HepG2 (cell line): ENCODE results near the gene KANSL3. TPM values are rescaled to one million over a fixed set of nuclear protein-coding genes. Genes with fewer than 3 reads are reported as not detected.
A peak's percentile ranks its signal among the peaks of the same experiment; 100 is the strongest.

ENCODE experiments used
- ARHGAP35 ChIP-seq: sonication (generic); formaldehyde crosslinking; IDR thresholded peaks from 2 replicates; pipeline ENCODE4 v1.9.0; 2022; ENCODE audit warnings: mild to moderate bottlenecking, inconsistent platforms, moderate library complexity, missing genetic modification reagents, borderline replicate concordance
- ARNT ChIP-seq: fragments of 450-650 bp; IDR thresholded peaks from 2 replicates; pipeline ENCODE4 v1.6.1; 2017
- BCL6 ChIP-seq: IDR thresholded peaks from 2 replicates; pipeline ENCODE4 v1.6.1; 2016; ENCODE audit warnings: missing genetic modification reagents, missing compliant biosample characterization
- CHCHD3 ChIP-seq: sonication (generic); formaldehyde crosslinking; IDR thresholded peaks from 2 replicates; pipeline ENCODE4 v1.8.0; 2022; ENCODE audit warnings: mild to moderate bottlenecking, missing genetic modification reagents, moderate library complexity
- GABPA ChIP-seq, 2 experiments: IDR thresholded peaks; 2 replicates each; pipeline ENCODE4 v1.6.1; 2011 to 2016; ENCODE audit warnings: low read depth in 2 of 2, low read length in 1 of 2, missing biosample characterization in 1 of 2, missing genetic modification characterization in 1 of 2
- GATAD2A ChIP-seq: IDR thresholded peaks from 2 replicates; pipeline ENCODE4 v1.6.1; 2016
- HNRNPH1 ChIP-seq: fragments of 200-400 bp; formaldehyde crosslinking; optimal IDR thresholded peaks from 2 replicates; pipeline ENCODE3; 2017; ENCODE audit warnings: mild to moderate bottlenecking, low read depth, low read length
- PHF21A ChIP-seq: sonication (generic); formaldehyde crosslinking; IDR thresholded peaks from 2 replicates; pipeline ENCODE4 v1.5.0; 2020; ENCODE audit warnings: mild to moderate bottlenecking, missing genetic modification reagents
- SYNCRIP ChIP-seq: fragments of 200-400 bp; formaldehyde crosslinking; IDR thresholded peaks from 2 replicates; pipeline ENCODE4 v1.6.1; 2018; ENCODE audit warnings: mild to moderate bottlenecking, low read depth, low read length; ENCODE audit not compliant: insufficient read depth
- TSC22D2 ChIP-seq: sonication (generic); formaldehyde crosslinking; IDR thresholded peaks from 2 replicates; pipeline ENCODE4 v1.5.1; 2020; ENCODE audit warnings: missing genetic modification reagents, mild to moderate bottlenecking, borderline replicate concordance
- ZBTB8A ChIP-seq: sonication (generic); formaldehyde crosslinking; IDR thresholded peaks from 2 replicates; pipeline ENCODE4 v1.4.0; 2020; ENCODE audit warnings: mild to moderate bottlenecking, low read depth, missing genetic modification reagents, borderline replicate concordance
- ZNF138 ChIP-seq: sonication (generic); formaldehyde crosslinking; IDR thresholded peaks from 2 replicates; pipeline ENCODE4 v1.5.0; 2020; ENCODE audit warnings: mild to moderate bottlenecking, low read depth, missing genetic modification reagents
- ZNF510 ChIP-seq: sonication (generic); formaldehyde crosslinking; IDR thresholded peaks from 2 replicates; pipeline ENCODE4 v1.4.0; 2020; ENCODE audit warnings: low read depth, mild to moderate bottlenecking, missing genetic modification reagents
- polyA plus RNA-seq, 8 experiments: library from polyadenylated mRNA; depleted of rRNA in 3 of 8; stranded (reverse) in 7 of 8; unstranded in 1 of 8; fragments of >200 nt; fragmentation: Illumina TruSeq in 4 of 8; extraction: Trizol in 4 of 8; gene quantifications; 2 replicates each; pipeline versions ENCODE4 v1.2.1 to v1.2.3, GENCODE V29; 2011 to 2016; ENCODE audit warnings: low read depth in 4 of 8, missing spikeins in 1 of 8, mixed read lengths in 1 of 8; ENCODE audit not compliant: insufficient read depth in 1 of 8
- total RNA-seq, 5 experiments: library from RNA; depleted of rRNA; stranded (reverse); fragments of >200 nt; fragmentation: Illumina TruSeq; extraction: Trizol; gene quantifications; 2 replicates each; pipeline ENCODE4 v1.2.3, GENCODE V29; 2016; ENCODE audit warnings: low read depth in 1 of 5
- TF ChIP-seq, protein P1 (sequence below): sonication (generic); formaldehyde crosslinking; IDR thresholded peaks from 2 replicates; pipeline ENCODE4 v1.4.0; 2020; ENCODE audit warnings: missing genetic modification reagents
- TF ChIP-seq, protein P2 (sequence below): sonication (generic); formaldehyde crosslinking; IDR thresholded peaks from 2 replicates; pipeline ENCODE4 v1.5.0; 2020; ENCODE audit warnings: missing genetic modification reagents
- TF ChIP-seq, protein P3 (sequence below): sonication (generic); formaldehyde crosslinking; IDR thresholded peaks from 2 replicates; pipeline ENCODE4 v1.4.0; 2020; ENCODE audit warnings: mild to moderate bottlenecking, missing genetic modification reagents
- TF ChIP-seq, protein P4 (sequence below): sonication (generic); formaldehyde crosslinking; IDR thresholded peaks from 2 replicates; pipeline ENCODE4 v1.8.1; 2023; ENCODE audit warnings: missing genetic modification reagents, mild to moderate bottlenecking, borderline replicate concordance
- TF ChIP-seq, protein P5 (sequence below): sonication (generic); formaldehyde crosslinking; IDR thresholded peaks from 2 replicates; pipeline ENCODE4 v1.5.1; 2020; ENCODE audit warnings: mild to moderate bottlenecking, missing genetic modification reagents

The KANSL3 gene
- total and polyA plus RNA-seq, 2 of the 13 experiments (the other 11 are each of a cell fraction or from before 2014, with no cell fraction given), result 20.8 to 37.3 TPM

DNA sequence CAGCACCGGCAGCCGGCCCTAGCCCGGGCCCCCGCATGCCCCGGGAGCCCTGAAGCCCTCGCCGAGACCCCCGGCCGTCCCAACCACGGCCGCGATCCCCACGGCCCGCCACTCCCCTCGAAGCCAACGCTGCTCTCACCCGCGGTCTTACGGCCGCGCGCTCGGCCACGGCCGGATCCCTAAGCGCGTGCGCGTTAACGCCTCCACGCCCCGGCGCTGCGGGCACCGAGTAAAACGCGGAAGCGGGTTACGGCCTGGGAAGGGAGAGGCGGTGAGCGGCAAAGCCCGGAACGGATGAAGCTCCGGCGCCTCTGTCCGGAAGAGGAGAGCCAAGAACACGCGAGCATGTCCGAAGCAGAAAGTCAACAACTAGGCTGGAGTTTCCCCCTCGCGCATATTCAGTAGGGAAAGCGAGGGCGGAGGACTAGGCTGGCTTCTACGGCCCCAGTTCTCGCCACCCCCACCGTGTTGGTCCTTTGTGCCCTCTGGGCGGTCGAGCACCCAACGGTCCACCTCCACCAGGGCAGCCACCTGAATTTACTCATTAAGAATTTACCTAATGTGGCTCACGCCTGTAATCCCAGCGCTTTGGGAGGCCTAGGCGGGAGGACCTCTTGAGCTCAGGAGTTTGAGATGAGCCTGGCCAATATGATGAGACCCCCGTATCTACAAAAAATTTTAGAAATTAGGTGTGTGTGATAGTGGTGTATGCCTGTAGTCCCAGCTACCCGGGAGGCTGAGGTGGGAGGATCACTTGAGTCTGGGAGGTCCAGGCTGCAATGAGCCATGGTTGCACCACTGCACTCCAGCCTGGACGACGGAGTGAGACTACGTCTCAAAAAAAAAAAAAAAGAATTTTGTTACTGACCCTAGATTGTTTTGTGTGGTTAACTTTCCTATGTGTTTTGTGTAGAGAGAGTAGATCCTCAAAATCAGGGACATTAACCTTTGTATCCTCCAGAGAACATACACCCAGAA lies at the start of gene KANSL3 (continued):
- TF ChIP-seq, protein P1, sequence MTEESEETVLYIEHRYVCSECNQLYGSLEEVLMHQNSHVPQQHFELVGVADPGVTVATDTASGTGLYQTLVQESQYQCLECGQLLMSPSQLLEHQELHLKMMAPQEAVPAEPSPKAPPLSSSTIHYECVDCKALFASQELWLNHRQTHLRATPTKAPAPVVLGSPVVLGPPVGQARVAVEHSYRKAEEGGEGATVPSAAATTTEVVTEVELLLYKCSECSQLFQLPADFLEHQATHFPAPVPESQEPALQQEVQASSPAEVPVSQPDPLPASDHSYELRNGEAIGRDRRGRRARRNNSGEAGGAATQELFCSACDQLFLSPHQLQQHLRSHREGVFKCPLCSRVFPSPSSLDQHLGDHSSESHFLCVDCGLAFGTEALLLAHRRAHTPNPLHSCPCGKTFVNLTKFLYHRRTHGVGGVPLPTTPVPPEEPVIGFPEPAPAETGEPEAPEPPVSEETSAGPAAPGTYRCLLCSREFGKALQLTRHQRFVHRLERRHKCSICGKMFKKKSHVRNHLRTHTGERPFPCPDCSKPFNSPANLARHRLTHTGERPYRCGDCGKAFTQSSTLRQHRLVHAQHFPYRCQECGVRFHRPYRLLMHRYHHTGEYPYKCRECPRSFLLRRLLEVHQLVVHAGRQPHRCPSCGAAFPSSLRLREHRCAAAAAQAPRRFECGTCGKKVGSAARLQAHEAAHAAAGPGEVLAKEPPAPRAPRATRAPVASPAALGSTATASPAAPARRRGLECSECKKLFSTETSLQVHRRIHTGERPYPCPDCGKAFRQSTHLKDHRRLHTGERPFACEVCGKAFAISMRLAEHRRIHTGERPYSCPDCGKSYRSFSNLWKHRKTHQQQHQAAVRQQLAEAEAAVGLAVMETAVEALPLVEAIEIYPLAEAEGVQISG (CRISPR knock-in tag), result peak; percentile 94
- peak; percentile 97 for TF ChIP-seq TSC22D2 (CRISPR knock-in tag)
- no peak for TF ChIP-seq HNRNPH1
- TF ChIP-seq ZNF510 (CRISPR knock-in tag), result peak; percentile 93; the same call in 1 of the 2 replicates
- TF ChIP-seq, protein P2, sequence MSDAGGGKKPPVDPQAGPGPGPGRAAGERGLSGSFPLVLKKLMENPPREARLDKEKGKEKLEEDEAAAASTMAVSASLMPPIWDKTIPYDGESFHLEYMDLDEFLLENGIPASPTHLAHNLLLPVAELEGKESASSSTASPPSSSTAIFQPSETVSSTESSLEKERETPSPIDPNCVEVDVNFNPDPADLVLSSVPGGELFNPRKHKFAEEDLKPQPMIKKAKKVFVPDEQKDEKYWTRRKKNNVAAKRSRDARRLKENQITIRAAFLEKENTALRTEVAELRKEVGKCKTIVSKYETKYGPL (CRISPR knock-in tag), result peak; percentile 58; the same call in 1 of the 2 replicates
- TF ChIP-seq ARHGAP35 (CRISPR knock-in tag), result peak; percentile 96
- peak; percentile 29 for TF ChIP-seq ZNF138
- TF ChIP-seq BCL6 (CRISPR knock-in tag), result peak; percentile 82; the same call in 1 of the 2 replicates
- TF ChIP-seq GABPA (IDR thresholded peaks at IDR 0.05; ENCODE audit: low read depth, low read length), result no peak
- TF ChIP-seq GABPA (CRISPR knock-in tag; IDR thresholded peaks at IDR 0.05; ENCODE audit: low read depth), result peak; percentile 80
- TF ChIP-seq, protein P3, sequence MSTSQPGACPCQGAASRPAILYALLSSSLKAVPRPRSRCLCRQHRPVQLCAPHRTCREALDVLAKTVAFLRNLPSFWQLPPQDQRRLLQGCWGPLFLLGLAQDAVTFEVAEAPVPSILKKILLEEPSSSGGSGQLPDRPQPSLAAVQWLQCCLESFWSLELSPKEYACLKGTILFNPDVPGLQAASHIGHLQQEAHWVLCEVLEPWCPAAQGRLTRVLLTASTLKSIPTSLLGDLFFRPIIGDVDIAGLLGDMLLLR, result peak; percentile 95
- no peak for TF ChIP-seq ARNT
- peak; percentile 94 for TF ChIP-seq GATAD2A (CRISPR knock-in tag)
- no peak for TF ChIP-seq SYNCRIP
- 0 out of 2 replicates have a peak, but pooled peaks have one; percentile 33 for TF ChIP-seq CHCHD3 (CRISPR knock-in tag)
- TF ChIP-seq, protein P4, sequence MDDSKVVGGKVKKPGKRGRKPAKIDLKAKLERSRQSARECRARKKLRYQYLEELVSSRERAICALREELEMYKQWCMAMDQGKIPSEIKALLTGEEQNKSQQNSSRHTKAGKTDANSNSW, result peak; percentile 87; the same call in 1 of the 2 replicates
- TF ChIP-seq ZBTB8A (CRISPR knock-in tag), result no peak
- TF ChIP-seq, protein P5, sequence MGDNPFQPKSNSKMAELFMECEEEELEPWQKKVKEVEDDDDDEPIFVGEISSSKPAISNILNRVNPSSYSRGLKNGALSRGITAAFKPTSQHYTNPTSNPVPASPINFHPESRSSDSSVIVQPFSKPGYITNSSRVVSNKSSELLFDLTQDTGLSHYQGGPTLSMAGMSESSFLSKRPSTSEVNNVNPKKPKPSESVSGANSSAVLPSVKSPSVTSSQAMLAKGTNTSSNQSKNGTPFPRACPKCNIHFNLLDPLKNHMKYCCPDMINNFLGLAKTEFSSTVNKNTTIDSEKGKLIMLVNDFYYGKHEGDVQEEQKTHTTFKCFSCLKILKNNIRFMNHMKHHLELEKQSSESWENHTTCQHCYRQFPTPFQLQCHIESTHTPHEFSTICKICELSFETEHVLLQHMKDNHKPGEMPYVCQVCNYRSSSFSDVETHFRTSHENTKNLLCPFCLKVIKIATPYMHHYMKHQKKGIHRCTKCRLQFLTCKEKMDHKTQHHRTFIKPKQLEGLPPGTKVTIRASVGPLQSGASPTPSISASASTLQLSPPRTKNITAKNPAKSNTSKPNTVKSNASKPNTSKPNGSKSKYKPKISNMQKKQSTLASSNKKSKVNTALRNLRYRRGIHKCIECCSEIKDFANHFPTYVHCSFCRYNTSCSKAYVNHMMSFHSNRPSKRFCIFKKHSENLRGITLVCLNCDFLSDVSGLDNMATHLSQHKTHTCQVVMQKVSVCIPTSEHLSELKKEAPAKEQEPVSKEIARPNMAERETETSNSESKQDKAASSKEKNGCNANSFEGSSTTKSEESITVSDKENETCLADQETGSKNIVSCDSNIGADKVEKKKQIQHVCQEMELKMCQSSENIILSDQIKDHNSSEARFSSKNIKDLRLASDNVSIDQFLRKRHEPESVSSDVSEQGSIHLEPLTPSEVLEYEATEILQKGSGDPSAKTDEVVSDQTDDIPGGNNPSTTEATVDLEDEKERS, result peak; percentile 99
- TF ChIP-seq PHF21A, result peak; percentile 89
